Measurements from ENCODE around the gene RCBTB2. TPM values are rescaled to one million over a fixed set of nuclear protein-coding genes. Genes with fewer than 3 reads are reported as not detected.

RCBTB2 gene
- total RNA-seq, 4 donors from 2014 or later: 5.2 to 8.1 (median 6.1) TPM

GRCh38 chr13:48555441-48555840, 22.6 kb upstream of the RCBTB2 start:
- H3K9me3 ChIP-seq: peaks cover 0 to 20% of the 10 kb centered on the region in 2 donors
- no peaks in the 10 kb centered on the region for H3K27me3 ChIP-seq
- DNase-seq: no peak
- intact Hi-C loops (cut with DNase I; ENCODE audit: low total_unique reads) (no loop called here), in situ Hi-C loops (cut with MboI; ENCODE audit: low pct_ligation_motif_present in 1 of 4, low pct_unique_long_range_greater_than_20kb in 1 of 4, low sequenced_read_pairs in 3 of 4) (no loop called here)
- H3K4me1 ChIP-seq: no peaks in the 10 kb centered on the region
- H3K27ac ChIP-seq: no peak overlapping the region
- no peak overlapping the region for H3K4me3 ChIP-seq
- no peak for TF ChIP-seq POLR2AphosphoS5 (IDR thresholded peaks at IDR 0.05)
- no peak for TF ChIP-seq EP300 (IDR thresholded peaks at IDR 0.05; ENCODE audit: low read depth)
- no peak for TF ChIP-seq POLR2A (IDR thresholded peaks at IDR 0.05)
- TF ChIP-seq CTCF (IDR thresholded peaks at IDR 0.05): no peak
- no peaks in the 10 kb centered on the region for H3K36me3 ChIP-seq

- no peaks in the 10 kb centered on the region for H3K36me3 ChIP-seq
- H3K27ac ChIP-seq: no peak overlapping the region
- TF ChIP-seq POLR2A (IDR thresholded peaks at IDR 0.05) (no peak), EP300 (IDR thresholded peaks at IDR 0.05; ENCODE audit: low read depth) (no peak), CTCF (IDR thresholded peaks at IDR 0.05) (no peak), POLR2AphosphoS5 (IDR thresholded peaks at IDR 0.05) (no peak)
- no peak for DNase-seq
- WGBS, 2 donors (ENCODE audit: low coverage in 1 of 2): 92% methylated on average over 1 of the region's 1 CpG; no CpG with 5 or more reads in 1 of the 2 donors
- no peaks in the 10 kb centered on the region for H3K27me3 ChIP-seq
- peaks cover 0 to 20% of the 10 kb centered on the region in 2 donors for H3K9me3 ChIP-seq
- in situ Hi-C loops (cut with MboI; ENCODE audit: low pct_ligation_motif_present in 1 of 4, low pct_unique_long_range_greater_than_20kb in 1 of 4, low sequenced_read_pairs in 3 of 4): no loop called here
- intact Hi-C loops (cut with DNase I; ENCODE audit: low total_unique reads): no loop called here
- H3K4me3 ChIP-seq: no peak overlapping the region
- no peaks in the 10 kb centered on the region for H3K4me1 ChIP-seq
Observed at GRCh38 chr13:48551329-48551728, 18.4 kb upstream of the RCBTB2 start.

GRCh38 chr13:48549658-48550057, 16.8 kb upstream of the RCBTB2 start:
- Histone ChIP-seq H3K4me1 (no peaks in the 10 kb centered on the region), H3K36me3 (no peaks in the 10 kb centered on the region), H3K27ac (no peak overlapping the region), H3K27me3 (no peaks in the 10 kb centered on the region), H3K9me3 (peaks cover 0 to 10% of the 10 kb centered on the region in 2 donors), H3K4me3 (no peak overlapping the region)
- intact Hi-C loops (cut with DNase I; ENCODE audit: low total_unique reads) (no loop called here), in situ Hi-C loops (cut with MboI; ENCODE audit: low pct_ligation_motif_present in 1 of 4, low pct_unique_long_range_greater_than_20kb in 1 of 4, low sequenced_read_pairs in 3 of 4) (no loop called here)
- no peak for TF ChIP-seq CTCF (IDR thresholded peaks at IDR 0.05)
- no peak for TF ChIP-seq POLR2A (IDR thresholded peaks at IDR 0.05)
- TF ChIP-seq POLR2AphosphoS5 (IDR thresholded peaks at IDR 0.05): no peak
- no peak for TF ChIP-seq EP300 (IDR thresholded peaks at IDR 0.05; ENCODE audit: low read depth)
- no peak for DNase-seq
- WGBS, 2 donors (ENCODE audit: low coverage in 1 of 2): 88 to 93% methylated on average over 1 of the region's 1 CpG

GRCh38 chr13:48547663-48548092, 14.8 kb upstream of the RCBTB2 start:
- in situ Hi-C loops (cut with MboI; ENCODE audit: low pct_ligation_motif_present in 1 of 4, low pct_unique_long_range_greater_than_20kb in 1 of 4, low sequenced_read_pairs in 3 of 4): no loop called here
- Histone ChIP-seq H3K36me3 (no peaks in the 10 kb centered on the region), H3K27ac (no peak overlapping the region), H3K4me3 (no peak overlapping the region), H3K27me3 (no peaks in the 10 kb centered on the region), H3K9me3 (peaks cover 0 to 10% of the 10 kb centered on the region in 2 donors), H3K4me1 (peaks cover 5 to 11% (median 5%) of the 10 kb centered on the region in 4 donors)
- TF ChIP-seq POLR2A (IDR thresholded peaks at IDR 0.05): no peak
- TF ChIP-seq EP300 (IDR thresholded peaks at IDR 0.05; ENCODE audit: low read depth): no peak
- TF ChIP-seq CTCF (IDR thresholded peaks at IDR 0.05): no peak
- no peak for TF ChIP-seq POLR2AphosphoS5 (IDR thresholded peaks at IDR 0.05)
- 69 to 77% methylated on average over 4 of the region's 4 CpGs for WGBS, 2 donors (ENCODE audit: low coverage in 1 of 2)
- intact Hi-C loops (cut with DNase I; ENCODE audit: low total_unique reads): no loop called here
- DNase-seq: no peak
